Measurements from ENCODE around the gene RNASE7. TPM values are rescaled to one million over a fixed set of nuclear protein-coding genes. Genes with fewer than 3 reads are reported as not detected.

The RNASE7 gene
- total RNA-seq, 1 donor from 2014 or later, result 0.86 TPM

DNA sequence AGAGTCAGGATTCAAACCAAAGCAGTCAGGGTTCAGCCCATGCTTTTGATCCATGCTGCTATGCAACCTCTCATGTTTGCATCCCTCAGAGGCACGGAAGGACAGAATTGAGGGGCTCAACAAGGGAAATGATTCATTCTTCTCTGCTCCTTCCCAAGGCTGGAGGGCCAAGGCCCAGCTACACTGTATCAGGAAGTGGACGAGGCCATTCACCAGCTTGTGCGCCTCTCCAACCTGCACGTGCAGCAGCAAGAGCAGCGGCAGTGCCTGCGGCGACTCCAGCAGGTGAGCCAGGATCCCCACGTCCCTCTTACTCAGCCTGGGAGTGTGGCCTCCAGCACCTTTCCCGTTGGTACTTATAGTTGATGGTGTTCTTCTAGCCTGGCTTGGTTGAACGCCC is 36.6 kb downstream of the RNASE7 start:
- no peak overlapping the region for H3K4me3 ChIP-seq (ENCODE audit: low read depth, low read length)
- TF ChIP-seq, protein P1, sequence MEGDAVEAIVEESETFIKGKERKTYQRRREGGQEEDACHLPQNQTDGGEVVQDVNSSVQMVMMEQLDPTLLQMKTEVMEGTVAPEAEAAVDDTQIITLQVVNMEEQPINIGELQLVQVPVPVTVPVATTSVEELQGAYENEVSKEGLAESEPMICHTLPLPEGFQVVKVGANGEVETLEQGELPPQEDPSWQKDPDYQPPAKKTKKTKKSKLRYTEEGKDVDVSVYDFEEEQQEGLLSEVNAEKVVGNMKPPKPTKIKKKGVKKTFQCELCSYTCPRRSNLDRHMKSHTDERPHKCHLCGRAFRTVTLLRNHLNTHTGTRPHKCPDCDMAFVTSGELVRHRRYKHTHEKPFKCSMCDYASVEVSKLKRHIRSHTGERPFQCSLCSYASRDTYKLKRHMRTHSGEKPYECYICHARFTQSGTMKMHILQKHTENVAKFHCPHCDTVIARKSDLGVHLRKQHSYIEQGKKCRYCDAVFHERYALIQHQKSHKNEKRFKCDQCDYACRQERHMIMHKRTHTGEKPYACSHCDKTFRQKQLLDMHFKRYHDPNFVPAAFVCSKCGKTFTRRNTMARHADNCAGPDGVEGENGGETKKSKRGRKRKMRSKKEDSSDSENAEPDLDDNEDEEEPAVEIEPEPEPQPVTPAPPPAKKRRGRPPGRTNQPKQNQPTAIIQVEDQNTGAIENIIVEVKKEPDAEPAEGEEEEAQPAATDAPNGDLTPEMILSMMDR (conservative IDR thresholded peaks at IDR 0.05; ENCODE audit: low read depth, low read length), result no peak
- DNase-seq (ENCODE audit: low read depth), result no peak

- H3K4me3 ChIP-seq (ENCODE audit: low read depth, low read length), result no peak overlapping the region
- TF ChIP-seq, protein P1 (conservative IDR thresholded peaks at IDR 0.05; ENCODE audit: low read depth, low read length), result no peak
- DNase-seq (ENCODE audit: low read depth), result no peak
These were observed 39.5 kb downstream of the RNASE7 start for GRCh38 chr14:21081521-21082142.

DNA sequence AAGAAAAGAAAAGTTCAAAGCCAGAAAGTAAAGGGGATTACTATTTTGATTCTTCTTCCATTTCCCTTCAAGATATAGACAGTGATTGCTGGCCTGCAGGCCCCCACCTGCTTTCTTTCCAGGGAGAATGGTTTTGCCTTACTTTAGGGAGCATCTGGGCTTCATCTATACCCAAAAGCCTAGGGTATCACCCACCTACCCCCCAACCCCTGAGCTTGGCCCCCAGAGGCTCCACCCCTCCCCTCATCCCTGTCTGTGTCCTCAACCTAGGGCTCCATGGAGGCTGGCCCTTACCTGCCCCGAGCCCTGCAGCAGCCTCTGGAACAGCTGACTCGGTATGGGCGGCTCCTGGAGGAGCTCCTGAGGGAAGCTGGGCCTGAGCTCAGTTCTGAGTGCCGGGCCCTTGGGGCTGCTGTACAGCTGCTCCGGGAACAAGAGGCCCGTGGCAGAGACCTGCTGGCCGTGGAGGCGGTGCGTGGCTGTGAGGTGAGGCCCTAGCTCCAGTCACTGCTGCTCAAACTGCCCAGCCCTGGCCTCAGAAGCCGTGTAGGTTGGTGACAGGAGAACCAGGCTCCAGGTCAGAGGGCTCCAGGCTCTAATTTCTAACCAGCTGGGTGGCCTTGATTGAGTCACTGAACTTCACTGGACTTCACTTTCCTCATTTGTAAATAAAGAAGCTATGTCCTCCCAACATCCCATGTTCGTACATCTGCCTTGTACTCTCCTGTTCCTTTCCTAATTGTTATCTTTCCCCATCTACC is 41.6 kb downstream of the RNASE7 start:
- no peak for DNase-seq (ENCODE audit: low read depth)
- no peak overlapping the region for H3K4me3 ChIP-seq (ENCODE audit: low read depth, low read length)
- TF ChIP-seq, protein P1 (conservative IDR thresholded peaks at IDR 0.05; ENCODE audit: low read depth, low read length), result no peak

GRCh38 chr14:21084396-21084795 is 42.2 kb downstream of the RNASE7 start:
- TF ChIP-seq, protein P1 (conservative IDR thresholded peaks at IDR 0.05; ENCODE audit: low read depth, low read length), result no peak
- no peak overlapping the region for H3K4me3 ChIP-seq (ENCODE audit: low read depth, low read length)
- DNase-seq (ENCODE audit: low read depth), result no peak

GRCh38 chr14:21084998-21085853 is 43.1 kb downstream of the RNASE7 start:
- TF ChIP-seq, protein P1 (conservative IDR thresholded peaks at IDR 0.05; ENCODE audit: low read depth, low read length), result no peak
- peak; percentile 89 for DNase-seq (ENCODE audit: low read depth)

GRCh38 chr14:21086908-21087293 is 44.7 kb downstream of the RNASE7 start:
- no peak overlapping the region for H3K4me3 ChIP-seq (ENCODE audit: low read depth, low read length)
- TF ChIP-seq, protein P1 (conservative IDR thresholded peaks at IDR 0.05; ENCODE audit: low read depth, low read length), result no peak
- DNase-seq (ENCODE audit: low read depth), result no peak

More at GRCh38 chr14:21084998-21085853, 43.1 kb downstream of the RNASE7 start:
- no peak overlapping the region for H3K4me3 ChIP-seq (ENCODE audit: low read depth, low read length)
